HepG2 (cell line): ENCODE results near the gene GABRB3. TPM values are rescaled to one million over a fixed set of nuclear protein-coding genes. Genes with fewer than 3 reads are reported as not detected.

Experiments
- ATAC-seq: fragments of 200-7000 bp; cut with Tn5 transposase; 3 replicates; pipeline ENCODE4 v1.9.1; 2020; ENCODE audit warnings: mild to moderate bottlenecking, moderate library complexity
- BruUV-seq: library from RNA; stranded (reverse); fragments of 400-500 nt; replicated peaks from 2 replicates; lab custom pipeline; 2021; lab: Mats Ljungman, UMichigan
- CTCF ChIA-PET: fragments of 300-600 bp; formaldehyde crosslinking; extraction: SDS; loops from one replicate; lab custom pipeline; 2021; ENCODE audit warnings: low total read pairs, inconsistent platforms, low intra/inter-chr PET ratio; lab: Yijun Ruan, JAX
- POLR2A ChIA-PET: fragments of 350-600 bp; sonication (Branson Sonifier 250); formaldehyde crosslinking; loops from one replicate; lab custom pipeline; 2020; ENCODE audit warnings: antibody characterized with exemption, inconsistent platforms; lab: Yijun Ruan, JAX
- DNase-seq: peaks from one replicate; pipeline ENCODE4 v3.0.0-alpha.2; 2015; ENCODE audit warnings: low spot score
- FAIRE-seq: peaks from 3 replicates; lab custom pipeline; 2011; peaks lifted over from hg19 to GRCh38; lab: Jason Lieb, UNC
- H2AFZ ChIP-seq: one replicate; pipeline ENCODE4 v1.6.1; 2011; ENCODE audit warnings: low read length, inconsistent platforms
- H3K27ac ChIP-seq: fragments of 300-600 bp; 3 replicates; pipeline ENCODE4 v1.8.0; 2011; ENCODE audit warnings: mixed run types, mild to moderate bottlenecking, mixed read lengths, low read length, inconsistent platforms; ENCODE audit not compliant: insufficient read depth; ENCODE audit errors: extremely low read length
- H3K27me3 ChIP-seq, 2 experiments: fragments of 200-600 bp in 1 of 2; 2 replicates in 1 of 2; 3 replicates in 1 of 2; pipeline versions ENCODE4 v1.6.0 to v1.8.0; 2011; ENCODE audit warnings: low read length in 2 of 2, mild to moderate bottlenecking in 2 of 2, moderate library complexity in 2 of 2, inconsistent platforms in 1 of 2; ENCODE audit not compliant: insufficient read depth in 2 of 2, control insufficient read depth in 1 of 2
- H3K36me3 ChIP-seq, 2 experiments: fragments of 200-600 bp in 1 of 2; replicated peaks in 1 of 2; 2 replicates in 1 of 2; 3 replicates in 1 of 2; pipeline versions ENCODE4 v1.5.1 to v1.8.0; 2011; ENCODE audit warnings: low read length in 2 of 2, inconsistent platforms in 1 of 2; ENCODE audit not compliant: insufficient read depth in 2 of 2, control insufficient read depth in 1 of 2
- H3K4me1 ChIP-seq: 2 replicates; pipeline ENCODE4 v1.5.1; 2012; ENCODE audit warnings: low read length, inconsistent platforms; ENCODE audit not compliant: insufficient read depth
- H3K4me2 ChIP-seq: 2 replicates; pipeline ENCODE4 v1.6.0; 2011; ENCODE audit warnings: low read depth, low read length, inconsistent platforms
- H3K4me3 ChIP-seq, 3 experiments: fragments of 200-600 bp in 1 of 3; sonication (generic), shearing (Covaris generic) in 1 of 3; replicated peaks in 1 of 3; 2 replicates each; pipeline ENCODE4 v1.5.1; 2011 to 2016; ENCODE audit warnings: low read length in 3 of 3, inconsistent platforms in 2 of 3, low read depth in 2 of 3, mild to moderate bottlenecking in 2 of 3, control low read depth in 1 of 3, mixed read lengths in 1 of 3; ENCODE audit not compliant: insufficient read depth in 1 of 3
- H3K79me2 ChIP-seq: one replicate; pipeline ENCODE4 v1.6.1; 2011; ENCODE audit warnings: low read length, inconsistent platforms; ENCODE audit not compliant: insufficient read depth
- H3K9ac ChIP-seq: 2 replicates; pipeline ENCODE4 v1.6.0; 2011; ENCODE audit warnings: mild to moderate bottlenecking, low read depth, low read length, inconsistent platforms; ENCODE audit not compliant: insufficient read depth
- H3K9me3 ChIP-seq: 2 replicates; pipeline ENCODE4 v1.5.1; 2012; ENCODE audit warnings: mild to moderate bottlenecking, low read length
- H4K20me1 ChIP-seq: 2 replicates; pipeline ENCODE4 v1.6.0; 2011; ENCODE audit warnings: inconsistent platforms, mild to moderate bottlenecking, low read length, moderate library complexity; ENCODE audit not compliant: insufficient read depth
- ISL2 ChIP-seq: sonication (generic); formaldehyde crosslinking; IDR thresholded peaks from 2 replicates; pipeline ENCODE4 v1.5.0; 2020; ENCODE audit warnings: missing genetic modification reagents
- NFIC ChIP-seq: IDR thresholded peaks from 2 replicates; pipeline ENCODE4 v1.6.1; 2012; ENCODE audit warnings: mild to moderate bottlenecking, low read length, inconsistent platforms
- NR3C1 ChIP-seq: sonication (generic); formaldehyde crosslinking; IDR thresholded peaks from 2 replicates; pipeline ENCODE4 v1.4.0; 2020; ENCODE audit warnings: missing genetic modification reagents
- PAWR ChIP-seq: sonication (generic); formaldehyde crosslinking; IDR thresholded peaks from 2 replicates; pipeline ENCODE4 v1.4.0; 2020; ENCODE audit warnings: missing genetic modification reagents, mild to moderate bottlenecking, borderline replicate concordance
- POGK ChIP-seq: sonication (generic); formaldehyde crosslinking; conservative IDR thresholded peaks from 2 replicates; pipeline ENCODE4 v1.8.0; 2022; ENCODE audit warnings: mild to moderate bottlenecking, moderate library complexity, missing genetic modification reagents
- RXRA ChIP-seq: sonication (generic); formaldehyde crosslinking; IDR thresholded peaks from 2 replicates; pipeline ENCODE4 v1.5.1; 2020; ENCODE audit warnings: missing genetic modification reagents
- SNAPC2 ChIP-seq: sonication (generic); formaldehyde crosslinking; IDR thresholded peaks from 2 replicates; pipeline ENCODE4 v1.8.1; 2022; ENCODE audit warnings: mild to moderate bottlenecking, missing genetic modification reagents
- SOX6 ChIP-seq, 2 experiments: fragments of 450-650 bp in 1 of 2; sonication (generic) in 1 of 2; formaldehyde crosslinking in 1 of 2; IDR thresholded peaks; 2 replicates each; pipeline versions ENCODE4 v1.4.0 to v1.6.1; 2017 to 2020; ENCODE audit warnings: antibody characterized with exemption in 1 of 2, mild to moderate bottlenecking in 1 of 2, missing genetic modification reagents in 1 of 2
- TBL1XR1 ChIP-seq: fragments of 150-350 bp; IDR thresholded peaks from 2 replicates; pipeline ENCODE4 v1.6.1; 2014; ENCODE audit warnings: borderline replicate concordance, low read length; ENCODE audit not compliant: partially characterized antibody
- ZNF569 ChIP-seq: sonication (generic); formaldehyde crosslinking; IDR thresholded peaks from 2 replicates; pipeline ENCODE4 v1.5.0; 2020; ENCODE audit warnings: mild to moderate bottlenecking, missing genetic modification reagents, moderate library complexity, borderline replicate concordance
- ZNF776 ChIP-seq: sonication (generic); formaldehyde crosslinking; IDR thresholded peaks from 2 replicates; pipeline ENCODE4 v1.4.0; 2020; ENCODE audit warnings: mild to moderate bottlenecking, missing genetic modification reagents
- WGBS: methylation state at CpG from one replicate; pipeline ENCODE4 v1.1.6; 2017; ENCODE audit warnings: low lambda C conversion rate; 5-methylcytosine and 5-hydroxymethylcytosine counted together
- in situ Hi-C: cut with HindIII; loops from 2 replicates; pipeline ENCODE4 v1.10.0; 2017; ENCODE audit warnings: low pct_unique_long_range_greater_than_20kb; ENCODE audit not compliant: extremely low pct_ligation_motif_present
- intact Hi-C: fragments of 100-400 bp; cut with micrococcal nuclease; formaldehyde crosslinking; loops from one replicate; pipeline ENCODE4 v1.10.0; 2022; ENCODE audit not compliant: unreplicated experiment
- polyA plus RNA-seq, 8 experiments: library from polyadenylated mRNA; depleted of rRNA in 3 of 8; stranded (reverse) in 7 of 8; unstranded in 1 of 8; fragments of >200 nt; fragmentation: Illumina TruSeq in 4 of 8; extraction: Trizol in 4 of 8; gene quantifications; 2 replicates each; pipeline versions ENCODE4 v1.2.1 to v1.2.3, GENCODE V29; 2011 to 2016; ENCODE audit warnings: low read depth in 4 of 8, missing spikeins in 1 of 8, mixed read lengths in 1 of 8; ENCODE audit not compliant: insufficient read depth in 1 of 8
- total RNA-seq, 5 experiments: library from RNA; depleted of rRNA; stranded (reverse); fragments of >200 nt; fragmentation: Illumina TruSeq; extraction: Trizol; gene quantifications; 2 replicates each; pipeline ENCODE4 v1.2.3, GENCODE V29; 2016; ENCODE audit warnings: low read depth in 1 of 5
- TF ChIP-seq, protein P1 (sequence below): sonication (generic); formaldehyde crosslinking; IDR thresholded peaks from 2 replicates; pipeline ENCODE4 v1.4.0; 2020; ENCODE audit warnings: missing genetic modification reagents
- TF ChIP-seq, protein P2 (sequence below): sonication (generic); formaldehyde crosslinking; IDR thresholded peaks from 2 replicates; pipeline ENCODE4 v1.4.0; 2020; ENCODE audit warnings: missing genetic modification reagents, borderline replicate concordance

Gene GABRB3
- total and polyA plus RNA-seq, 2 of the 13 experiments (the other 11 are each of a cell fraction or from before 2014, with no cell fraction given), result not detected

- Histone ChIP-seq H3K4me1 (no peaks in the 10 kb centered on the region), H3K4me3 (no peak overlapping the region), H3K36me3 (no peaks in the 10 kb centered on the region), H3K79me2 (no peaks in the 10 kb centered on the region), H3K27ac (no peak overlapping the region), H3K9ac (no peak overlapping the region), H3K4me2 (no peak overlapping the region), H3K9me3 (peaks cover 57% of the 10 kb centered on the region), H4K20me1 (no peaks in the 10 kb centered on the region), H3K27me3 (no peaks in the 10 kb centered on the region), H2AFZ (no peak overlapping the region)
- POLR2A ChIA-PET, result no interaction called here
- no TSS peak for BruUV-seq
- no peak for DNase-seq
- intact Hi-C loops (no loop called here), in situ Hi-C loops (no loop called here)
- TF ChIP-seq NR3C1 (CRISPR knock-in tag), result no peak
- no peak for TF ChIP-seq POGK (CRISPR knock-in tag)
- TF ChIP-seq, protein P1, sequence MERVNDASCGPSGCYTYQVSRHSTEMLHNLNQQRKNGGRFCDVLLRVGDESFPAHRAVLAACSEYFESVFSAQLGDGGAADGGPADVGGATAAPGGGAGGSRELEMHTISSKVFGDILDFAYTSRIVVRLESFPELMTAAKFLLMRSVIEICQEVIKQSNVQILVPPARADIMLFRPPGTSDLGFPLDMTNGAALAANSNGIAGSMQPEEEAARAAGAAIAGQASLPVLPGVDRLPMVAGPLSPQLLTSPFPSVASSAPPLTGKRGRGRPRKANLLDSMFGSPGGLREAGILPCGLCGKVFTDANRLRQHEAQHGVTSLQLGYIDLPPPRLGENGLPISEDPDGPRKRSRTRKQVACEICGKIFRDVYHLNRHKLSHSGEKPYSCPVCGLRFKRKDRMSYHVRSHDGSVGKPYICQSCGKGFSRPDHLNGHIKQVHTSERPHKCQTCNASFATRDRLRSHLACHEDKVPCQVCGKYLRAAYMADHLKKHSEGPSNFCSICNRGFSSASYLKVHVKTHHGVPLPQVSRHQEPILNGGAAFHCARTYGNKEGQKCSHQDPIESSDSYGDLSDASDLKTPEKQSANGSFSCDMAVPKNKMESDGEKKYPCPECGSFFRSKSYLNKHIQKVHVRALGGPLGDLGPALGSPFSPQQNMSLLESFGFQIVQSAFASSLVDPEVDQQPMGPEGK (CRISPR knock-in tag), result no peak
- TF ChIP-seq SOX6 (IDR thresholded peaks at IDR 0.05), result no peak
- no peak for TF ChIP-seq SOX6 (CRISPR knock-in tag; IDR thresholded peaks at IDR 0.05)
- no peak for TF ChIP-seq ZNF776 (CRISPR knock-in tag)
- TF ChIP-seq SNAPC2 (CRISPR knock-in tag), result no peak
- TF ChIP-seq ZNF569, result no peak
- TF ChIP-seq, protein P2, sequence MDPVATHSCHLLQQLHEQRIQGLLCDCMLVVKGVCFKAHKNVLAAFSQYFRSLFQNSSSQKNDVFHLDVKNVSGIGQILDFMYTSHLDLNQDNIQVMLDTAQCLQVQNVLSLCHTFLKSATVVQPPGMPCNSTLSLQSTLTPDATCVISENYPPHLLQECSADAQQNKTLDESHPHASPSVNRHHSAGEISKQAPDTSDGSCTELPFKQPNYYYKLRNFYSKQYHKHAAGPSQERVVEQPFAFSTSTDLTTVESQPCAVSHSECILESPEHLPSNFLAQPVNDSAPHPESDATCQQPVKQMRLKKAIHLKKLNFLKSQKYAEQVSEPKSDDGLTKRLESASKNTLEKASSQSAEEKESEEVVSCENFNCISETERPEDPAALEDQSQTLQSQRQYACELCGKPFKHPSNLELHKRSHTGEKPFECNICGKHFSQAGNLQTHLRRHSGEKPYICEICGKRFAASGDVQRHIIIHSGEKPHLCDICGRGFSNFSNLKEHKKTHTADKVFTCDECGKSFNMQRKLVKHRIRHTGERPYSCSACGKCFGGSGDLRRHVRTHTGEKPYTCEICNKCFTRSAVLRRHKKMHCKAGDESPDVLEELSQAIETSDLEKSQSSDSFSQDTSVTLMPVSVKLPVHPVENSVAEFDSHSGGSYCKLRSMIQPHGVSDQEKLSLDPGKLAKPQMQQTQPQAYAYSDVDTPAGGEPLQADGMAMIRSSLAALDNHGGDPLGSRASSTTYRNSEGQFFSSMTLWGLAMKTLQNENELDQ (CRISPR knock-in tag), result no peak
- no peak for TF ChIP-seq PAWR
- TF ChIP-seq NFIC, result no peak
- no peak for TF ChIP-seq TBL1XR1
- TF ChIP-seq RXRA (CRISPR knock-in tag), result no peak
- TF ChIP-seq ISL2 (CRISPR knock-in tag), result no peak
- ATAC-seq, result no peak
- CTCF ChIA-PET, result no interaction called here
- WGBS, result 7% methylated on average over 6 of the region's 6 CpGs
- no peak for FAIRE-seq
Observed at GRCh38 chr15:26660241-26660640, 112.6 kb downstream of the GABRB3 start.
